Omental fat pad (tissue), 4 donors: ENCODE measurements around the gene TUT1. TPM values are rescaled to one million over a fixed set of nuclear protein-coding genes. Genes with fewer than 3 reads are reported as not detected.

Experiments used
- ATAC-seq: fragments of 150-250 bp; one replicate; pipeline ENCODE4 v1.9.1; 2016; ENCODE audit warnings: mild to moderate bottlenecking, moderate library complexity; ENCODE audit not compliant: low FRiP score
- DNase-seq: peaks from one replicate; pipeline ENCODE4 v3.0.0-alpha.2; 2019; ENCODE audit warnings: low spot score
- CTCF ChIP-seq, 3 donors: fragments of 450-650 bp; IDR thresholded peaks; one replicate each; pipeline ENCODE4 v1.5.1; 2016 to 2017; ENCODE audit warnings: antibody characterized with exemption in 3 of 3, mild to moderate bottlenecking in 3 of 3, moderate library complexity in 2 of 3
- total RNA-seq, 4 donors: library from RNA; depleted of rRNA; stranded (reverse); fragments of >200 nt; gene quantifications; one replicate each; pipeline ENCODE4 v1.1.0, GENCODE V29; 2016

Gene TUT1
- total RNA-seq, 4 donors from 2014 or later: 7.9 to 11.0 (median 10.5) TPM

GRCh38 chr11:62604460-62605120 is 13.3 kb upstream of the TUT1 start:
- DNase-seq (no peak), ATAC-seq (no peak)
- TF ChIP-seq CTCF (IDR thresholded peaks at IDR 0.05): no peak

- TF ChIP-seq CTCF (IDR thresholded peaks at IDR 0.05): no peak
- no peak for ATAC-seq
- DNase-seq: no peak
Measured at GRCh38 chr11:62603776-62604299, 12.5 kb upstream of the TUT1 start.

GRCh38 chr11:62603072-62603408 is 11.7 kb upstream of the TUT1 start:
- ATAC-seq (no peak), DNase-seq (no peak)
- TF ChIP-seq CTCF (IDR thresholded peaks at IDR 0.05): no peak

GRCh38 chr11:62602141-62603071 is 11.1 kb upstream of the TUT1 start:
- DNase-seq (no peak), ATAC-seq (peak; percentile 53)
- TF ChIP-seq CTCF (IDR thresholded peaks at IDR 0.05): no peak

GRCh38 chr11:62601372-62602140 is 10.2 kb upstream of the TUT1 start, which contains the start of gene MTA2:
Gene MTA2 (minus strand): TSS chr11:62601865. CDS start chr11:62601450, 415 bp downstream.
- peak; percentile 85 for ATAC-seq
- TF ChIP-seq CTCF (IDR thresholded peaks at IDR 0.05): no peak
- DNase-seq: peak; percentile 92

GRCh38 chr11:62601122-62601371 is 9.7 kb upstream of the TUT1 start:
- no peak for TF ChIP-seq CTCF (IDR thresholded peaks at IDR 0.05)
- peak; percentile 35 for ATAC-seq

More at GRCh38 chr11:62601122-62601371, 9.7 kb upstream of the TUT1 start:
- no peak for DNase-seq
